SK-N-SH (cell line): Measurements from ENCODE around the gene NFIA. TPM values are rescaled to one million over a fixed set of nuclear protein-coding genes. Genes with fewer than 3 reads are reported as not detected.

Experiments used
- CTCF ChIA-PET: fragments of 300-600, 350-600 bp; formaldehyde crosslinking; extraction: SDS; loops from one replicate; lab custom pipeline; 2021; lab: Yijun Ruan, JAX
- POLR2A ChIA-PET: fragments of 350-600 bp; sonication (Branson Sonifier 250); formaldehyde crosslinking; extraction: SDS; loops from one replicate; lab custom pipeline; 2020; ENCODE audit warnings: antibody characterized with exemption, inconsistent platforms; lab: Yijun Ruan, JAX
- DNase-seq: peaks from one replicate; pipeline ENCODE4 v3.0.0; 2012
- H2AFZ ChIP-seq: fragments of 200-600 bp; sonication (generic); 2 replicates; pipeline ENCODE4 v1.8.1; 2016; ENCODE audit warnings: antibody characterized with exemption, mild to moderate bottlenecking, low read depth
- H3F3A ChIP-seq: fragments of 200-600 bp; sonication (generic); replicated peaks from 2 replicates; pipeline ENCODE3; 2016; ENCODE audit warnings: antibody characterized with exemption, mild to moderate bottlenecking; ENCODE audit not compliant: insufficient read depth
- H3K27ac ChIP-seq, 2 experiments: fragments of 200-500 bp in 1 of 2; fragments of 200-600 bp in 1 of 2; sonication (Bioruptor generic) in 1 of 2; sonication (generic), shearing (Covaris generic) in 1 of 2; 2 replicates each; pipeline versions ENCODE4 v1.5.1 to v1.6.1; 2014 to 2016; ENCODE audit warnings: low read depth in 2 of 2, inconsistent platforms in 1 of 2, low read length in 1 of 2, mild to moderate bottlenecking in 1 of 2, mixed read lengths in 1 of 2
- H3K27me3 ChIP-seq: fragments of 200-600 bp; sonication (generic), shearing (Covaris generic); 2 replicates; pipeline ENCODE4 v1.6.1; 2016; ENCODE audit warnings: mixed run types; ENCODE audit not compliant: insufficient read depth
- H3K36me3 ChIP-seq, 2 experiments: fragments of 200-500 bp in 1 of 2; fragments of 200-600 bp in 1 of 2; sonication (Bioruptor generic) in 1 of 2; sonication (generic) in 1 of 2; replicated peaks in 1 of 2; 2 replicates each; pipeline versions ENCODE3 to v1.5.1; 2014 to 2016; ENCODE audit warnings: low read length in 1 of 2, mild to moderate bottlenecking in 1 of 2; ENCODE audit not compliant: insufficient read depth in 2 of 2, control insufficient read depth in 1 of 2
- H3K4me1 ChIP-seq, 2 experiments: fragments of 200-500 bp in 1 of 2; fragments of 200-600 bp in 1 of 2; sonication (Bioruptor generic) in 1 of 2; sonication (generic), shearing (Covaris generic) in 1 of 2; 2 replicates each; pipeline versions ENCODE4 v1.5.1 to v1.6.1; 2014 to 2016; ENCODE audit warnings: low read depth in 1 of 2, low read length in 1 of 2, mixed run types in 1 of 2; ENCODE audit not compliant: insufficient read depth in 2 of 2, control insufficient read depth in 1 of 2
- H3K4me2 ChIP-seq: fragments of 200-600 bp; sonication (generic), shearing (Covaris generic); 2 replicates; pipeline ENCODE4 v1.6.1; 2017; ENCODE audit warnings: mixed run types
- H3K4me3 ChIP-seq, 2 experiments: fragments of 200-500 bp in 1 of 2; fragments of 200-600 bp in 1 of 2; sonication (Bioruptor generic) in 1 of 2; sonication (generic), shearing (Covaris generic) in 1 of 2; 2 replicates each; pipeline versions ENCODE4 v1.5.1 to v1.8.1; 2014 to 2016; ENCODE audit warnings: low read depth in 2 of 2, inconsistent platforms in 1 of 2, low read length in 1 of 2, mild to moderate bottlenecking in 1 of 2, mixed read lengths in 1 of 2, moderate library complexity in 1 of 2
- H3K79me2 ChIP-seq: fragments of 200-600 bp; sonication (generic); 2 replicates; pipeline ENCODE4 v1.8.1; 2017; ENCODE audit warnings: mild to moderate bottlenecking; ENCODE audit not compliant: insufficient read depth
- H3K9ac ChIP-seq: fragments of 200-600 bp; sonication (generic); 2 replicates; pipeline ENCODE4 v1.6.1; 2017; ENCODE audit warnings: mixed run types
- H3K9me2 ChIP-seq: fragments of 200-600 bp; sonication (generic); 2 replicates; pipeline ENCODE4 v1.6.1; 2017; ENCODE audit warnings: mixed run types
- H3K9me3 ChIP-seq: fragments of 200-600 bp; sonication (generic); 2 replicates; pipeline ENCODE4 v1.6.1; 2017; ENCODE audit warnings: mixed run types, mild to moderate bottlenecking, moderate library complexity
- H4K20me1 ChIP-seq: fragments of 200-600 bp; sonication (generic); 2 replicates; pipeline ENCODE4 v1.6.1; 2017; ENCODE audit warnings: mild to moderate bottlenecking, mixed run types; ENCODE audit not compliant: insufficient read depth
- EZH2phosphoT487 ChIP-seq: fragments of 200-600 bp; sonication (generic); IDR thresholded peaks from 2 replicates; pipeline ENCODE4 v1.6.1; 2017; ENCODE audit warnings: low read depth, mixed run types, mild to moderate bottlenecking, antibody characterized with exemption, moderate library complexity, borderline replicate concordance
- FOSL2 ChIP-seq: IDR thresholded peaks from 2 replicates; pipeline ENCODE4 v1.4.0; 2012; ENCODE audit warnings: low read depth, mild to moderate bottlenecking, moderate library complexity, borderline replicate concordance
- FOXJ3 ChIP-seq: sonication (generic); formaldehyde crosslinking; IDR thresholded peaks from 2 replicates; pipeline ENCODE4 v1.5.1; 2020; ENCODE audit warnings: mild to moderate bottlenecking, missing genetic modification reagents
- FOXM1 ChIP-seq: IDR thresholded peaks from 2 replicates; pipeline ENCODE4 v1.4.0; 2012; ENCODE audit warnings: low read depth, mild to moderate bottlenecking
- IRF3 ChIP-seq: fragments of 150-350 bp; IDR thresholded peaks from 2 replicates; pipeline ENCODE4 v1.6.1; 2016; ENCODE audit warnings: mild to moderate bottlenecking, low read depth, low read length
- JUND ChIP-seq: IDR thresholded peaks from 2 replicates; pipeline ENCODE4 v1.4.0; 2012
- MEF2A ChIP-seq: IDR thresholded peaks from 2 replicates; pipeline ENCODE4 v1.4.0; 2012; ENCODE audit warnings: low read depth, borderline replicate concordance
- MXI1 ChIP-seq: IDR thresholded peaks from 2 replicates; pipeline ENCODE4 v1.6.1; 2012; ENCODE audit warnings: mild to moderate bottlenecking, low read depth, low read length, improper control_type of control experiment
- NFIC ChIP-seq: IDR thresholded peaks from 2 replicates; pipeline ENCODE4 v1.4.0; 2012; ENCODE audit warnings: borderline replicate concordance
- PBX3 ChIP-seq: IDR thresholded peaks from 2 replicates; pipeline ENCODE4; 2012
- RAD21 ChIP-seq: IDR thresholded peaks from 2 replicates; pipeline ENCODE4 v1.6.1; 2012; ENCODE audit warnings: mild to moderate bottlenecking, low read length
- RXRA ChIP-seq: IDR thresholded peaks from 2 replicates; pipeline ENCODE4 v1.4.0; 2012; ENCODE audit warnings: low read depth, mild to moderate bottlenecking, borderline replicate concordance
- SMC3 ChIP-seq: IDR thresholded peaks from 2 replicates; pipeline ENCODE4 v1.6.1; 2012; ENCODE audit warnings: low read depth, low read length, improper control_type of control experiment
- TEAD4 ChIP-seq: IDR thresholded peaks from 2 replicates; pipeline ENCODE4 v1.4.0; 2012; ENCODE audit warnings: mild to moderate bottlenecking, borderline replicate concordance; ENCODE audit not compliant: insufficient read depth
- WGBS: methylation state at CpG from one replicate; pipeline ENCODE4 v1.1.6; 2017; ENCODE audit warnings: low lambda C conversion rate; 5-methylcytosine and 5-hydroxymethylcytosine counted together
- polyA plus RNA-seq, 3 experiments: library from polyadenylated mRNA; depleted of rRNA; stranded (reverse); fragments of >200 nt; gene quantifications; 2 replicates each; pipeline ENCODE4 v1.2.3, GENCODE V29; 2012
- TF ChIP-seq, protein P1 (sequence below): fragments of 150-350 bp; IDR thresholded peaks from 2 replicates; pipeline ENCODE4 v1.6.1; 2017; ENCODE audit warnings: antibody characterized with exemption, low read length, low read depth, borderline replicate concordance
- TF ChIP-seq, protein P2 (sequence below): IDR thresholded peaks from 2 replicates; pipeline ENCODE4 v1.4.0; 2012; ENCODE audit warnings: low read depth, borderline replicate concordance
- TF ChIP-seq, protein P3 (sequence below): IDR thresholded peaks from 2 replicates; pipeline ENCODE4 v1.4.0; 2012; ENCODE audit warnings: low read depth

The NFIA gene
- polyA plus RNA-seq, 1 of the 3 experiments (the other 2 are of a cell fraction): 3.3 TPM

DNA sequence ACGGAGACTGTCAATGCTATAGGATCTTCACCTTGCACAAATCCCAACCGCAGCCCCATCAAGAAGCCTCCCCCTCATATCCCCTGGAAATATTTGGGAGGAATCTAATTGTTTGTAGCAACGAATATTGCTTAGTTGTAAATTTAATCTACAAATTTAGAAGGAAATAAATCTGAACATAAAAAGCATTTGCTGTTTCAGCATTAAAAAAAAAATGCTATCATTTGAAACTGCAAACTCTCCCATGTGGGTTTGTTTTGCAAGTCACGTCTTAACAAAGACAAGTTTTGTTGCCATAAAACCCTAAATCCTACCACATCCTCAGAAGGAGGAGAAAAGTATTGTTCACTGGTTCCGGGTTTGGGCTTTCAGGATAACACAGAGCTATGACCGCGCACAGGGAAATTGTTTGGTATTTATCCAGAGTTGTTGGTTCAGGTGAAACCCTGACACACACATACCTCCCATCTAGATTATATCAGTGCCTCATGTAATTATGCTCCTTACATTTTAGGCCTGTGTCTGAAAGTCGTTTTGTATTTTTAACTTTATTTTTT, 363.0 kb downstream of the NFIA start:
- ChIA-PET CTCF (interaction anchor here (0.7 kb wide), 1 partner anchor 1488 kb away, joined by 3 read pairs; no protein-coding TSS in a partner anchor), POLR2A (no interaction called here)
- no peaks in the 10 kb centered on the region for H3K9me2 ChIP-seq
- 88% methylated on average over 8 of the region's 8 CpGs for WGBS
- no peak for DNase-seq
- peaks cover 0 to 2% of the 10 kb centered on the region in 2 experiments for H3K36me3 ChIP-seq
- H2AFZ ChIP-seq: no peak overlapping the region
- H3K79me2 ChIP-seq: no peaks in the 10 kb centered on the region
- H3K27me3 ChIP-seq: no peaks in the 10 kb centered on the region
- H3K9me3 ChIP-seq: no peaks in the 10 kb centered on the region
- TF ChIP-seq, protein P1, sequence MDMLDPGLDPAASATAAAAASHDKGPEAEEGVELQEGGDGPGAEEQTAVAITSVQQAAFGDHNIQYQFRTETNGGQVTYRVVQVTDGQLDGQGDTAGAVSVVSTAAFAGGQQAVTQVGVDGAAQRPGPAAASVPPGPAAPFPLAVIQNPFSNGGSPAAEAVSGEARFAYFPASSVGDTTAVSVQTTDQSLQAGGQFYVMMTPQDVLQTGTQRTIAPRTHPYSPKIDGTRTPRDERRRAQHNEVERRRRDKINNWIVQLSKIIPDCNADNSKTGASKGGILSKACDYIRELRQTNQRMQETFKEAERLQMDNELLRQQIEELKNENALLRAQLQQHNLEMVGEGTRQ: no peak
- TF ChIP-seq JUND (no peak), MEF2A (no peak), RXRA (no peak), IRF3 (no peak), SMC3 (no peak), RAD21 (no peak), FOXJ3 (CRISPR knock-in tag) (no peak), MXI1 (no peak), EZH2phosphoT487 (no peak), TEAD4 (no peak), PBX3 (no peak), NFIC (no peak), FOXM1 (no peak), FOSL2 (no peak)
- TF ChIP-seq, protein P2, sequence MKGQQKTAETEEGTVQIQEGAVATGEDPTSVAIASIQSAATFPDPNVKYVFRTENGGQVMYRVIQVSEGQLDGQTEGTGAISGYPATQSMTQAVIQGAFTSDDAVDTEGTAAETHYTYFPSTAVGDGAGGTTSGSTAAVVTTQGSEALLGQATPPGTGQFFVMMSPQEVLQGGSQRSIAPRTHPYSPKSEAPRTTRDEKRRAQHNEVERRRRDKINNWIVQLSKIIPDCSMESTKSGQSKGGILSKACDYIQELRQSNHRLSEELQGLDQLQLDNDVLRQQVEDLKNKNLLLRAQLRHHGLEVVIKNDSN: no peak
- TF ChIP-seq, protein P3, sequence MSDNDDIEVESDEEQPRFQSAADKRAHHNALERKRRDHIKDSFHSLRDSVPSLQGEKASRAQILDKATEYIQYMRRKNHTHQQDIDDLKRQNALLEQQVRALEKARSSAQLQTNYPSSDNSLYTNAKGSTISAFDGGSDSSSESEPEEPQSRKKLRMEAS: no peak
- H3K4me1 ChIP-seq: peaks cover 0 to 22% of the 10 kb centered on the region in 2 experiments; a peak in 3 of 4 replicates
- H4K20me1 ChIP-seq: no peaks in the 10 kb centered on the region
- H3K4me2 ChIP-seq: no peak overlapping the region
- no peak overlapping the region for H3K27ac ChIP-seq
- no peaks in the 10 kb centered on the region for H3F3A ChIP-seq
- no peak overlapping the region for H3K4me3 ChIP-seq
- H3K9ac ChIP-seq: no peak overlapping the region
